Chondrocyte (in vitro differentiated cells): ENCODE results near the gene SPATA6. TPM values are rescaled to one million over a fixed set of nuclear protein-coding genes. Genes with fewer than 3 reads are reported as not detected.

Experiments
- DNase-seq: peaks from one replicate; pipeline ENCODE4 v3.0.0; 2021; ENCODE audit warnings: mixed read lengths, low spot score
- H3K27ac Mint-ChIP-seq: one replicate; pipeline ENCODE4 v1.8.0; 2021; ENCODE audit warnings: mild to moderate bottlenecking, moderate library complexity, mixed read lengths; ENCODE audit not compliant: unreplicated experiment
- H3K27me3 Mint-ChIP-seq: 2 replicates; pipeline ENCODE4 v1.8.0; 2021; ENCODE audit warnings: low read depth, mixed read lengths
- H3K36me3 Mint-ChIP-seq: 2 replicates; pipeline ENCODE4 v1.8.0; 2021; ENCODE audit warnings: low read depth, mixed read lengths
- H3K4me1 Mint-ChIP-seq: 2 replicates; pipeline ENCODE4 v1.8.0; 2021; ENCODE audit warnings: low read depth, mild to moderate bottlenecking, mixed read lengths
- H3K4me3 Mint-ChIP-seq: one replicate; pipeline ENCODE4 v1.8.0; 2021; ENCODE audit warnings: mild to moderate bottlenecking, moderate library complexity, mixed read lengths; ENCODE audit not compliant: unreplicated experiment
- H3K9me3 Mint-ChIP-seq: 2 replicates; pipeline ENCODE4 v1.8.0; 2021; ENCODE audit warnings: low read depth, mixed read lengths
- CTCF ChIP-seq: fragments of 200-600 bp; sonication (generic); IDR thresholded peaks from 2 replicates; pipeline ENCODE4 v1.5.0; 2021; ENCODE audit warnings: antibody characterized with exemption, mild to moderate bottlenecking, moderate library complexity
- total RNA-seq: library from RNA; stranded (reverse); gene quantifications from 3 replicates; pipeline ENCODE4 v1.2.1, GENCODE V29; 2021

Gene SPATA6
- total RNA-seq, 1 donor from 2014 or later: 3.8 TPM

DNA sequence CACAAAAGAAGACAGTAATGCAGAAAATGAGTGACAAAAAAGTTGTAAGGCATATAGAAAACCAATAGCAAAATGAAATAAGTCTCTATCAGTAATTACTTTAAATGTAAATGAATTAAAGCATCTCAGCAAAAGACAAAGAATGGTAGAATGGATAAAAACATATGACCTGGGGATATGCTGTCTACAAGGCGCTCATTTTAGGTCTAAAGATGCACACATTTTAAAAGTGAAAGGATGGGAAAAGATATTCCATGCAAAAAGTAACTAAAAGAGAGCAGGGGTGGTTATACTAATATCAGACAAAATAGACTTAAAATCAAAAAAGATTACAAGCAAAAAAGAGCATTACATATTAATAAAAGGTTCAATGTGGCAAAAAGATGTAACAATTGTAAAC is 41.2 kb downstream of the SPATA6 start:
- no peak for TF ChIP-seq CTCF
- Mint-ChIP-seq H3K4me1 (peaks cover 10% of the 10 kb centered on the region), H3K27me3 (no peaks in the 10 kb centered on the region), H3K9me3 (peaks cover 11% of the 10 kb centered on the region), H3K36me3 (no peaks in the 10 kb centered on the region), H3K4me3 (no peak overlapping the region), H3K27ac (no peak overlapping the region)
- DNase-seq: no peak

DNA sequence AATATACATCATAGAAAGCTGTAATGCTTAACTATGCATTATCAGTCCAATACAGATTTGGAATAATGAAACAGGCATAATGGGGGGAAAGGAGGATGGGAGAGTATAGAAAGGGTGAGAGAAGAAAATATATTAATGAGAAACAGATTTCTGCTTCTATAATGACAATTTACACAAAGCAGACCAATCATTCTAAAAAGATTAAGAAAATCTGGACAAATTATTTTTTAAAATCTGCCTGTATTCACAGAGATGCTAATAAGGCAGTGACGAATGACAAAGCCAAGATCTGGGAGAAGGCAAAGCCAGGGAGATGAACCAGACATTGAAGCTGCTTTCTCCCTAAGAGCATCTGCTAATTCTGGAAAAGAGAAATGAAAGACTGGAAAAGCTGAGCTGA is 50.0 kb downstream of the SPATA6 start:
- Mint-ChIP-seq H3K27me3 (no peaks in the 10 kb centered on the region), H3K4me3 (no peak overlapping the region), H3K27ac (peak overlapping the region; percentile 39), H3K36me3 (no peaks in the 10 kb centered on the region), H3K4me1 (no peaks in the 10 kb centered on the region), H3K9me3 (no peaks in the 10 kb centered on the region)
- TF ChIP-seq CTCF: no peak
- DNase-seq: no peak

GRCh38 chr1:48418742-48419141 is 53.3 kb downstream of the SPATA6 start:
- Mint-ChIP-seq H3K36me3 (no peaks in the 10 kb centered on the region), H3K27ac (no peak overlapping the region), H3K4me3 (no peak overlapping the region), H3K27me3 (no peaks in the 10 kb centered on the region), H3K9me3 (no peaks in the 10 kb centered on the region), H3K4me1 (no peaks in the 10 kb centered on the region)
- DNase-seq: no peak
- TF ChIP-seq CTCF: no peak

DNA sequence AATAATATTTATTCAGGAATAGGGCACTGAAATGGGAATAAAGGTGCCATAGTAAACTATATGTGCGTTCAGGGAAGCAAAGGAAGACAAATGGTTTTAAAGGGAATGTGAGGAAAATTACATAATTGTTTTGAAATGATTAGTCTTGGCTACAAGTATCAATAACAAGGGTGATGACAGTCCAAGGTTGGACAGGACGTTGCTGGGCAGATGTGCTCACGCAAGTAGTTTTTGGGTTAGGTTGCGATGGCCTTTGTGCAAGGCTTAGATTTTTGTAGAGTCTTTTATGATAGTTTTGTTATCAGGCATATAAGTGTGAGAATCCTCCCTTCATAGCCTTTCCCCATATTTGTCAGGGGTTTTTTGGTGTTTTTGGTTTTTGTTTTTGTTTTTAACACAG is 57.0 kb downstream of the SPATA6 start:
- Mint-ChIP-seq H3K36me3 (peaks cover 1% of the 10 kb centered on the region), H3K4me3 (no peak overlapping the region), H3K4me1 (no peaks in the 10 kb centered on the region), H3K27me3 (no peaks in the 10 kb centered on the region), H3K9me3 (peaks cover 5% of the 10 kb centered on the region), H3K27ac (no peak overlapping the region)
- TF ChIP-seq CTCF: no peak
- DNase-seq: no peak

DNA sequence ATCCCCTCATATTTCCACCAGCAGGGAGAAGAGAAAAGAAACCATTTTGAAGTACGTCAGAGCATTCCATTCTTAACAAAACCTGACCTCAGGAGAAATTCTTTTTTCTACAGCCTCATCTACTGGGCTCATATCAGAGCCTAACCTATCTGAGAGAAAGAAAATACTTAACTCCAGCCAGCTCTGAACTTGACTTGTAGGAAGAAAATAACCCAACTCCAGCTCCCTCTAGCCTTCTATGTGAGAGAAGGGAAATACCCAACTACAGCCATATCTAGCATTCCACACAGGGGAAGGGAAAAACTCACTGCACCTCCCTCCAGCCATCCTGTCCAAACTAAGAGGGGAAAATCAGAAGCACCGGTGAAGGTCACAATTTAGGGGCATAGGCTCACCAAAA is 57.7 kb downstream of the SPATA6 start:
- no peak overlapping the region for H3K27ac Mint-ChIP-seq
- H3K4me1 Mint-ChIP-seq: no peaks in the 10 kb centered on the region
- H3K36me3 Mint-ChIP-seq: peaks cover 1% of the 10 kb centered on the region
- DNase-seq: no peak
- no peak for TF ChIP-seq CTCF
- no peak overlapping the region for H3K4me3 Mint-ChIP-seq
- H3K27me3 Mint-ChIP-seq: no peaks in the 10 kb centered on the region
- H3K9me3 Mint-ChIP-seq: peaks cover 6% of the 10 kb centered on the region
